Head of caudate nucleus (tissue), 42 donors: ENCODE data around the gene FBN3.
"Not testable (repeated sequence)": the region's sequence is repeated elsewhere in the genome, so short reads cannot be mapped to it uniquely, and the experiment has no call there.

Experiments
- DNase-seq, 42 donors: peaks; one replicate each; pipeline versions ENCODE4 v3.0.0 to v3.0.0-alpha.2; 2020 to 2021; ENCODE audit warnings: mixed read lengths in 7 of 42
- intact Hi-C: fragments of 100-400 bp; cut with DNase I; formaldehyde crosslinking; loops from one replicate; pipeline ENCODE4 v1.15.0; 2022

The FBN3 gene

GRCh38 chr19:8039231-8039630 lies 110.2 kb downstream of the FBN3 start:
- intact Hi-C loops = no loop called here
- no peak for DNase-seq

GRCh38 chr19:8038815-8039214 lies 110.6 kb downstream of the FBN3 start:
- no peak for DNase-seq

GRCh38 chr19:8036434-8037099 lies 112.8 kb downstream of the FBN3 start:
- intact Hi-C loops = no loop called here
- no peak for DNase-seq

More at GRCh38 chr19:8038815-8039214, 110.6 kb downstream of the FBN3 start:
- intact Hi-C loops = no loop called here

- intact Hi-C loops = no loop called here
- no peak for DNase-seq
Measured at GRCh38 chr19:8034178-8034525, 115.2 kb downstream of the FBN3 start.

- intact Hi-C loops, DNase-seq: not testable (repeated sequence)
Measured at GRCh38 chr19:8033287-8034177, 115.9 kb downstream of the FBN3 start.

- intact Hi-C loops = no loop called here
- peak in 3 of 42 donors; percentile 21 to 46 (median 32) for DNase-seq
Measured at GRCh38 chr19:8030960-8031359, 118.4 kb downstream of the FBN3 start.

- no peak for DNase-seq
- intact Hi-C loops = no loop called here
Measured at GRCh38 chr19:8028951-8029491, 120.4 kb downstream of the FBN3 start.

- intact Hi-C loops = no loop called here
- no peak for DNase-seq
Measured at GRCh38 chr19:8025316-8025715, 124.1 kb downstream of the FBN3 start.

GRCh38 chr19:8024256-8024655 lies 125.1 kb downstream of the FBN3 start:
- intact Hi-C loops, DNase-seq: not testable (repeated sequence)

GRCh38 chr19:8023371-8023770 lies 126.0 kb downstream of the FBN3 start:
- DNase-seq = no peak

GRCh38 chr19:8022275-8022674 lies 127.1 kb downstream of the FBN3 start:
- no peak for DNase-seq
- intact Hi-C loops = no loop called here

More at GRCh38 chr19:8023371-8023770, 126.0 kb downstream of the FBN3 start:
- intact Hi-C loops = no loop called here

- DNase-seq = no peak
- intact Hi-C loops = no loop called here
Measured at GRCh38 chr19:8021374-8021773, 128.0 kb downstream of the FBN3 start.

GRCh38 chr19:8020681-8021080 lies 128.7 kb downstream of the FBN3 start:
- intact Hi-C loops = no loop called here
- no peak for DNase-seq

GRCh38 chr19:8017808-8018207 lies 131.6 kb downstream of the FBN3 start:
- intact Hi-C loops = no loop called here
- DNase-seq = no peak
